ENCODE results near the gene AKR1E2. TPM values are rescaled to one million over a fixed set of nuclear protein-coding genes. Genes with fewer than 3 reads are reported as not detected.

AKR1E2 gene
- total RNA-seq, 1 donor from 2014 or later: 7.4 TPM

DNA sequence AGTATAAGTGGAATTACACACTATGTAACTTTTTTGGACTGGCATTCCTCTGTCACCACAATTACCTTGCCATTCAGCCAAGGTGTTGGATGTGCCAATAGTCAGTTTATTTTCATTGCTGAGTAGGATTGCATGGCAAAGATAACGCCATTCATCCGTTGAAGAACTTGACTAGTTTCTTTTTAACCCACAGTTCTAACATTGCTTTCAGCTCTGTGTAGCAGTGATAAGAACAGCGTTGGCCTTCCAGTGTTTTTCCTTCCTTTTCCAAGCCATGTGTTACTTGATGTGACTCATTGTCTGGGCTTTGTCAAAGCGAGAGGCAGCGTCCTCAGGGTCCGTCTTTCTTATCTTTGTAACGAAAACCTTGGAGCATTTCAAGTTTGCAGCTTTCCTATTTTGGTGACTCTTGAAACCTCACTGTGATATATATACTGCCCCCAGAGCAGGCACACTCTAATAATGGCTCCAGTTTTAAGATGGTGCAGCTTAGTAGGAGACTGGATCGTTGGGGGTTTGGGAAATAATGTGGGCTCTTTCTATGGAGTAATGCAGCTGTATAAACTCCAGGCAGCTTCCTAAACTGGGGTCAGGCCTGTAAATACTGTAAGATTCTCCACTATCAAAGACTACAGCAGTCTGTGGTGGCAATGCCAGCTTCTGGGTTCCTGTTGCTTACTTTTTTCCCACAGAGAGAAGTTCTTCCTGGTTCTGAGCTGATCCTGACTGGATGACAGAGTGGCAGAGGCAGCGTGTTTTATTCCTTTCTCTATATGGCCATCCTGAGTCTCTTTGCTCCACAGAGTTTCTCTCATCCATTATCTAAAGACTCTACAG lies 41.7 kb downstream of the AKR1E2 start:
- no peak for DNase-seq (ENCODE audit: low spot score, unreplicated experiment)
- TF ChIP-seq, protein P1, sequence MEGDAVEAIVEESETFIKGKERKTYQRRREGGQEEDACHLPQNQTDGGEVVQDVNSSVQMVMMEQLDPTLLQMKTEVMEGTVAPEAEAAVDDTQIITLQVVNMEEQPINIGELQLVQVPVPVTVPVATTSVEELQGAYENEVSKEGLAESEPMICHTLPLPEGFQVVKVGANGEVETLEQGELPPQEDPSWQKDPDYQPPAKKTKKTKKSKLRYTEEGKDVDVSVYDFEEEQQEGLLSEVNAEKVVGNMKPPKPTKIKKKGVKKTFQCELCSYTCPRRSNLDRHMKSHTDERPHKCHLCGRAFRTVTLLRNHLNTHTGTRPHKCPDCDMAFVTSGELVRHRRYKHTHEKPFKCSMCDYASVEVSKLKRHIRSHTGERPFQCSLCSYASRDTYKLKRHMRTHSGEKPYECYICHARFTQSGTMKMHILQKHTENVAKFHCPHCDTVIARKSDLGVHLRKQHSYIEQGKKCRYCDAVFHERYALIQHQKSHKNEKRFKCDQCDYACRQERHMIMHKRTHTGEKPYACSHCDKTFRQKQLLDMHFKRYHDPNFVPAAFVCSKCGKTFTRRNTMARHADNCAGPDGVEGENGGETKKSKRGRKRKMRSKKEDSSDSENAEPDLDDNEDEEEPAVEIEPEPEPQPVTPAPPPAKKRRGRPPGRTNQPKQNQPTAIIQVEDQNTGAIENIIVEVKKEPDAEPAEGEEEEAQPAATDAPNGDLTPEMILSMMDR (IDR thresholded peaks at IDR 0.05; ENCODE audit: unreplicated experiment): no peak
- Mint-ChIP-seq H3K4me1 (ENCODE audit: low read depth) (peaks cover 2% of the 10 kb centered on the region), H3K27me3 (no peaks in the 10 kb centered on the region), H3K9me3 (ENCODE audit: low read depth) (no peaks in the 10 kb centered on the region), H3K36me3 (ENCODE audit: insufficient read depth) (no peaks in the 10 kb centered on the region), H3K4me3 (ENCODE audit: low read depth) (no peak overlapping the region), H3K27ac (no peak overlapping the region)

DNA sequence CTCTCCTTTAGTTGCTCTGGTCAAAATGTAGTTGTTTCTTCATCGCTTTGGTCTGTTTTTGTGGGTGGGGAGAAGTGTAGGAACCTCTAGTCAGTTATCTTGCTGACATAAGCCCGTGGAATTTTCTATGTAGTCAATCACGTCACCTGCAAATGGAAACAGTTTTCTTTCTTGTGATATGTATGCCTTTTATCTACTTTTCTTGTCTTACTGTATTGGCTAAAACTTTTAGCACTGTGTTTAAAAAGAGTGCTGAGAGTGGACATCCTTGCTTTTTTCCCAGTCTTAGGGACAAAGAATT lies 42.3 kb downstream of the AKR1E2 start:
- Mint-ChIP-seq H3K9me3 (ENCODE audit: low read depth) (no peaks in the 10 kb centered on the region), H3K36me3 (ENCODE audit: insufficient read depth) (no peaks in the 10 kb centered on the region), H3K4me1 (ENCODE audit: low read depth) (peaks cover 2% of the 10 kb centered on the region), H3K27ac (no peak overlapping the region), H3K27me3 (no peaks in the 10 kb centered on the region), H3K4me3 (ENCODE audit: low read depth) (no peak overlapping the region)
- TF ChIP-seq, protein P1 (IDR thresholded peaks at IDR 0.05; ENCODE audit: unreplicated experiment): no peak
- DNase-seq (ENCODE audit: low spot score, unreplicated experiment): no peak

DNA sequence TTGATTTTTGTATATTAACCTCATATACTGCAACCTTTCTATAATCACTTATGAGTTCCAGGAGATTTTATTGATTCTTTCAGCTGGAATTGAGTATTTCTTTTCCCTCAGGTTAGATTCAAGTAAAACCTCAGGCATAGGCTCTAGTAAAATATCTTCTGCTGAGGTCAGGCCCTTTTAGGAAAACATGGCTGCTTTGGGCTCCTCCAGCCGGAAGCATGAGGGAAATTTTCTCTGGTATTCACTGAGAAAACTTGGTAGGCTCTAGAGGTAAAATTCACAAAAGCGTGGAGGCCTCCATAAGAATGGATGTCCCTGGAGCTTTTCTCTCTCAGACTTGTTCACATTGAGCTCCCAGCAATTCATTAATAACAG lies 56.7 kb downstream of the AKR1E2 start:
- peaks cover 5% of the 10 kb centered on the region for H3K4me1 Mint-ChIP-seq (ENCODE audit: low read depth)

DNA sequence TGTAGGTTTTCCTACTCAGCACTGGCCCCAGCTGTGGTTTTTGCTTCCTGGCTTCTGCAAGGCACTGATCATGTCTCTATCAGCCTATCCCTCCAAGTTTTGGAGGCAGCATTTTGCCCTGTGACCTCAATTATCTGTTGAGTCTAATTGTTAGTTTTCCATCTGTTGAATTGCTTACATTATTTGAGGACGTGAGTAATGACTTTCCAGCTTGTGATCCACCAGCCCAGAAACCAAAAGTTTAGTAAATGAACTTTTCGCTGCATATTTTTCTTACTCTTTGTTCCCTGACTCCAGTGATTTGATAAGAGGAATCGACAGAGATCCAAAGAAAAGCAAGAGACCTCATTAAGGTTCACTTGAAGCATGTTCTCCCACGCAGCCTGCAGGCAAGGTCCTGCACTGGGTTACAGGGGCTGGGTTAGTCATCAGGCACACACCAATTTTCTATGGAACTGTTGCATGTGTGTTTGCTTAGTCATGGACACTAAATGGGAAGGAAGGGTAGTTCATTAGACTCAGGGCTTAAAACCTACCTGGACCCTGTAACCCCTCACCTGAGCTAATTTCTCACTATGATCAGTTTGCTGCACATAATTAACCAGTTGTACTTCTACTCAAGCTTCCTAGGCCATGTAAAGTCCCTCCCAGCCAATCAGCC lies 57.2 kb downstream of the AKR1E2 start:
- H3K36me3 Mint-ChIP-seq (ENCODE audit: insufficient read depth): peaks cover 1% of the 10 kb centered on the region
- TF ChIP-seq, protein P1 (IDR thresholded peaks at IDR 0.05; ENCODE audit: unreplicated experiment): no peak
- no peaks in the 10 kb centered on the region for H3K27me3 Mint-ChIP-seq
- H3K27ac Mint-ChIP-seq: no peak overlapping the region
- DNase-seq (ENCODE audit: low spot score, unreplicated experiment): no peak
- H3K9me3 Mint-ChIP-seq (ENCODE audit: low read depth): no peaks in the 10 kb centered on the region
- peaks cover 5% of the 10 kb centered on the region for H3K4me1 Mint-ChIP-seq (ENCODE audit: low read depth)
- no peak overlapping the region for H3K4me3 Mint-ChIP-seq (ENCODE audit: low read depth)

More for the DNA sequence above, 56.7 kb downstream of the AKR1E2 start:
- no peak overlapping the region for H3K4me3 Mint-ChIP-seq (ENCODE audit: low read depth)
- no peak overlapping the region for H3K27ac Mint-ChIP-seq
- peaks cover 1% of the 10 kb centered on the region for H3K36me3 Mint-ChIP-seq (ENCODE audit: insufficient read depth)
- no peaks in the 10 kb centered on the region for H3K9me3 Mint-ChIP-seq (ENCODE audit: low read depth)
- TF ChIP-seq, protein P1 (IDR thresholded peaks at IDR 0.05; ENCODE audit: unreplicated experiment): no peak
- no peaks in the 10 kb centered on the region for H3K27me3 Mint-ChIP-seq
- DNase-seq (ENCODE audit: low spot score, unreplicated experiment): no peak

DNA sequence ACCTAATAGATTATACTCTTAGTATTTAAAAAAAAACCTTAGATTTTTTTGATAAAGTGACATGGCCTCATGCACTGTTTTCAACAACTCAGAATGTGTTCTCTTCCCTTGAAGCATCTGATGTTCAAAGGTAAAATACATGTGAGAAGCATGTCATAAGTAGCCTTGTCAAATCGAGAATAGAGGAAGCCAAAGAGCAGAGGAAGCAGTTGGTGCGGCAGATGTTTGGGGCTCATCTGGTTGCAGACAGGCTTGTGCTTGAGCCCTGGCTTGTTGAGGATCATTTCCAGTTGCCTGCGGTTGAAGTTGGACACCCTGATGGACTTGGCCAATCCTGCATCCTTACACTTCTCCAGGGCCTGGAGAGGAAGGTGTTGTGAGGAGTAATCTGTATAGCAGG lies 59.2 kb downstream of the AKR1E2 start:
- H3K4me3 Mint-ChIP-seq (ENCODE audit: low read depth): no peak overlapping the region
- H3K36me3 Mint-ChIP-seq (ENCODE audit: insufficient read depth): peaks cover 1% of the 10 kb centered on the region

More for the DNA sequence above, 59.2 kb downstream of the AKR1E2 start:
- no peaks in the 10 kb centered on the region for H3K9me3 Mint-ChIP-seq (ENCODE audit: low read depth)
- H3K27me3 Mint-ChIP-seq: no peaks in the 10 kb centered on the region
- TF ChIP-seq, protein P1 (IDR thresholded peaks at IDR 0.05; ENCODE audit: unreplicated experiment): no peak
- H3K4me1 Mint-ChIP-seq (ENCODE audit: low read depth): peaks cover 7% of the 10 kb centered on the region
- H3K27ac Mint-ChIP-seq: no peak overlapping the region
- no peak for DNase-seq (ENCODE audit: low spot score, unreplicated experiment)
